T-helper 17 cell (primary cell): ENCODE data around the gene RARB. TPM values are rescaled to one million over a fixed set of nuclear protein-coding genes. Genes with fewer than 3 reads are reported as not detected.

Experiments used
- ATAC-seq: fragments of 150-1000 bp; cut with Tn5 transposase; 2 replicates; pipeline ENCODE4 v1.10.0; 2021; ENCODE audit warnings: mild to moderate bottlenecking, moderate library complexity
- DNase-seq, 3 donors: peaks; one replicate each; pipeline versions ENCODE4 v3.0.0 to v3.0.0-alpha.2; 2020 to 2021
- H3K9me3 ChIP-seq: one replicate; pipeline ENCODE4 v1.7.0; 2013; ENCODE audit warnings: low read length, mild to moderate bottlenecking; ENCODE audit not compliant: control insufficient read depth, poor library complexity, severe bottlenecking
- H3K27ac Mint-ChIP-seq: one replicate; pipeline ENCODE4 v1.8.0; 2022; ENCODE audit warnings: mild to moderate bottlenecking, moderate library complexity, mixed read lengths
- H3K27me3 Mint-ChIP-seq: one replicate; pipeline ENCODE4 v1.8.0; 2022; ENCODE audit warnings: mixed read lengths
- H3K36me3 Mint-ChIP-seq: one replicate; pipeline ENCODE4 v1.8.0; 2022; ENCODE audit warnings: low read depth, mixed read lengths
- H3K4me1 Mint-ChIP-seq: one replicate; pipeline ENCODE4 v1.8.0; 2022; ENCODE audit warnings: mild to moderate bottlenecking, mixed read lengths
- H3K4me3 Mint-ChIP-seq: one replicate; pipeline ENCODE4 v1.8.0; 2022; ENCODE audit warnings: mild to moderate bottlenecking, moderate library complexity, mixed read lengths
- total RNA-seq, 4 donors: library from RNA in 2 of 4; stranded (reverse) in 2 of 4; gene quantifications; one replicate each; pipeline ENCODE4 v1.2.3 and lab custom pipeline; 2022 to 2026

Gene RARB
- total RNA-seq, 2 donors from 2014 or later, result not detected

DNA sequence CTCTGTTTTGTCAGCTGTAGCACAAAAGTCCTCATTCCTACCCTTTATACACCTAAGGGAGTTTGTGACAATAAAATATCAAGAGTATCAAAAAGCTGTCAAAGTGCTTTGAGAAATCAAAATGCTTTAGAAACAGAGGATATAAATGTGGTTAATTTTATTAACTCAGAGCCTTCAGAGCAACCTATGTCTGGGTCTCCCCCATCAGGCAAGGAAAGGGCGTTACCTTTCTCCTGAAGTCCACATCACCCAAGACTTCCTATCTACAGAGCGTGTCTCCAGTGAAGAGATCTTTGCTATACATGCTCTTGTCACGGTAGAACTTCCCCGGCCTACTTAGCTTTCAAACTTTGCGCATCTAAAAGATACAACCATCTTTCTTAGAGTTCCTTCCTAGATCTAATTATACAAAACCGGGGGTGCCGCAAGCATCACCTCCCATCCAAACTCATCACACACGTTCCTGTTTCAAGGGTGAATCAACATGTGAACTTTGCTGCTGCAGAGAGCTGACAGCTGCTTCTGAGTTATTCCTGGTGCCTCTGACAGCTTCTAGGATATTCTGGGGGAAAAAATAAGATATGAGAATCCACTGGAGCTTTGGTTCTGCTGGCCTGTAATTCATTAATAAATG is 93.0 kb downstream of the RARB start:
- ATAC-seq (no peak), DNase-seq (no peak)
- Mint-ChIP-seq H3K36me3 (no peaks in the 10 kb centered on the region), H3K27me3 (peaks cover 18% of the 10 kb centered on the region), H3K4me3 (no peak overlapping the region), H3K4me1 (no peaks in the 10 kb centered on the region), H3K27ac (no peak overlapping the region)
- H3K9me3 ChIP-seq, result no peaks in the 10 kb centered on the region

DNA sequence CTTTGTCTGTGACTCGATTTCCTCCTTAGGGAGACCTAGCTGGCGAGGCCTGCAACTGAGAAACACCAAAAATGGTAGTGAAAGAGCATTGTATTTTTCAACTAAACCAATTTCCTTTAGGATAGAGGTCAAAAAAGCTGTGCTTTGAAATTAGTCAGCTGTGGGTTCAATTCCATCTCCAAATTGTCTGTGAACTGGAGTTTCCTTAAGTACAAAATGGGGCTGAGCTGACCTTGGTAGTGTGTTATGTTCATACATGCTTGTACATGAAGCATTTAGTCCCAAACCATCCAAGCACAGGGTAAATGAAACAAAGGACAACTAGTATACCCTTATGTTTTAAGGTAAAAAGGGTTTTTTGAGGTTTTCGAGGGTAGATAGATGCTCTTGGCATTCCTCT is 99.3 kb downstream of the RARB start:
- H3K36me3 Mint-ChIP-seq, result no peaks in the 10 kb centered on the region
- H3K4me1 Mint-ChIP-seq, result no peaks in the 10 kb centered on the region

DNA sequence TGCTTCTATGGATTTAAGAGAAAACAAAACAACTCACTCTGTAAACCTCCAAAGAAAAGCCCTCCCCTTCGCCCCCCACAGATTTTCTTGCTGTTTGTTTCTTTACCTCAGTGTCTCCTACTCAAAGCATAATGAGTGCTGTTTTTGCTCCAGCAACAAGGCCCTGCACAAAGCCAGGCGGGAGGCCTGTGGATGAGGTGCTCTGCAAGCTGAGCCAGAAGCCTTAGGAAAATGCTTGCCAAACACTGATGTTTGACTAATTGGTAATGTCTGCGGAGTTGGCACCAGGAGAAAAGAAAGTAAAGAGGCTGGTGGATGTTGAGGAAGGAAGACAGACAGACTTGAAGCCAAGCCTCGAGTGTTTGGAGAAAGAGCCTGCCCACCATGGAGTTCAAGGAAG is 99.7 kb downstream of the RARB start:
- Mint-ChIP-seq H3K36me3 (no peaks in the 10 kb centered on the region), H3K4me3 (no peak overlapping the region), H3K4me1 (no peaks in the 10 kb centered on the region), H3K27ac (no peak overlapping the region), H3K27me3 (peaks cover 4% of the 10 kb centered on the region)
- H3K9me3 ChIP-seq, result no peaks in the 10 kb centered on the region
- DNase-seq, result no peak
- ATAC-seq, result no peak

More for the DNA sequence above, 99.3 kb downstream of the RARB start:
- no peak for ATAC-seq
- no peak for DNase-seq
- H3K9me3 ChIP-seq, result no peaks in the 10 kb centered on the region
- no peak overlapping the region for H3K4me3 Mint-ChIP-seq
- H3K27ac Mint-ChIP-seq, result no peak overlapping the region
- peaks cover 5% of the 10 kb centered on the region for H3K27me3 Mint-ChIP-seq

DNA sequence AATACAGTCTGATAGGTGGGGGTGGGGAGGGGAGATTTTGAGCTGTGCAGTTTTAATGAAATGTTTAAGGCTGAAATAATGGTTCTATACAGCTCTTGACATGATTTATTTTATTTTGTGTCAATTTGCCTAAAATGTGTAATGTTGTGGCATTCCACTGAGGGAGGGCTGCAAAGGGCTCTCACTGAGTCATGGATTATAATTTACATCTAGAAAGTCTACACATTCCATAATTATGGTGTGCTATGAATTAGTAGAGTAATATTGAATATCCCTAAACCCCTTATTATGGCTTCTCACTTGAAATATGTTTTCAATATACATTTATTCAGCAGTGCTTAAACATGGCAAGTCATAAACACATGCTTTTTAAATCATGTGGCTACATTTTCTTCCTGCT is 103.9 kb downstream of the RARB start:
- ATAC-seq (no peak), DNase-seq (no peak)
- Mint-ChIP-seq H3K27ac (no peak overlapping the region), H3K36me3 (no peaks in the 10 kb centered on the region), H3K4me1 (no peaks in the 10 kb centered on the region), H3K4me3 (no peak overlapping the region), H3K27me3 (peaks cover 2% of the 10 kb centered on the region)
- H3K9me3 ChIP-seq, result no peaks in the 10 kb centered on the region

DNA sequence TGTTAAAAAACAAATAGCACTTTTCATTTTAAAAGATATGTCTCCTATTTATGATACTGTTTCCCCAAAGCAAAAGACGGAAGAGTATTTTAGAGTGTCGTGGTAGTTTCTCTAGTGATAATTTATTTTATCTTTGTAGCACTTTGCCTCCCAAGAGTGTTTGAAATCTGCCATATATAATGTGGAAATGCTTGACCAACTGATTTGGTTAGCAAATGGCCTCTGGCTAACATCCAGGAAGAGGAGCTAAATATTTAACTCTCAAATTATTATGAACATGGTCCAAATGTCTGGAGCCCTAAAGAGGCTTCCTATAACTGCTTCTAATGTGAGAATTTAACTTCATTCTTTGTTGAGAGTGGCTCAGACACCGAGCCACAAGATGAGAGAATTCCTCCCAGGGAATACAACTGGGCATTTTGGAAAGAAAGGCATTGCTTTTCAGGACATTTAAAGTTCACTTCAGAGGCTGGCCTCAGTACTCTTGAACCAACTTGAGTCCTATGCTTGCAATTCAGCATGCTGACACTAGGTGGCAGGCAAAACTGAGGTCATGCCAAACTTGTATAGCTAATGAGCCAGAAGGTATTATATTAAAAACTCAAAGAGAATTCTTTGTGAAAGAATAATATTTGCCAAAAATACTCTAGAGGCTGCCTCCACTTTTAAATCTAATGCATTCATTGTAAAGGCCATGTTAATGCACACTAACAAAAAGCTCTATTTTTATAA is 104.5 kb downstream of the RARB start:
- Mint-ChIP-seq H3K27me3 (no peaks in the 10 kb centered on the region), H3K4me3 (no peak overlapping the region)
- DNase-seq, result no peak

DNA sequence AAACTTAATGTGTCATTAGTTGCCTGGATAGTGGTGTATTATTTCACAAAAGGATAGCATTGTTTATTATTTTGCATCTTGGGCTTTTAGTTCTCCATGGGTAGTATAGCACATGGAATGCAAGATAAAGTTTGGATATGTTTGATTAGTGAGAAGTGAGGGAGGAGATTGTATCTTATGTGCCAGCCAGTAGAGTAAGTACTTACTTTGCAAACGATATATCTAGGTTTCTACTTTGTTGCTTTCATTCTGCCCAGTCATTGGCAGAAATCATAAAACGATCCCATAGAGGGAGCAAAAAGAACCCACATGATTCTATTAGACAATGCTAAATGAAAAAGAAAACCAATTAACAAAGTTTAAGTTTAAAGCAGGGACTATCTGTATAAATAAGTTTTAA is 105.3 kb downstream of the RARB start:
- DNase-seq (no peak), ATAC-seq (no peak)
- H3K27me3 Mint-ChIP-seq, result no peaks in the 10 kb centered on the region
- H3K4me3 Mint-ChIP-seq, result no peak overlapping the region
- no peaks in the 10 kb centered on the region for H3K9me3 ChIP-seq
- no peak overlapping the region for H3K27ac Mint-ChIP-seq
- H3K4me1 Mint-ChIP-seq, result no peaks in the 10 kb centered on the region
- no peaks in the 10 kb centered on the region for H3K36me3 Mint-ChIP-seq

More for the DNA sequence above, 104.5 kb downstream of the RARB start:
- ATAC-seq, result no peak
- Mint-ChIP-seq H3K36me3 (no peaks in the 10 kb centered on the region), H3K27ac (no peak overlapping the region), H3K4me1 (no peaks in the 10 kb centered on the region)
- no peaks in the 10 kb centered on the region for H3K9me3 ChIP-seq

DNA sequence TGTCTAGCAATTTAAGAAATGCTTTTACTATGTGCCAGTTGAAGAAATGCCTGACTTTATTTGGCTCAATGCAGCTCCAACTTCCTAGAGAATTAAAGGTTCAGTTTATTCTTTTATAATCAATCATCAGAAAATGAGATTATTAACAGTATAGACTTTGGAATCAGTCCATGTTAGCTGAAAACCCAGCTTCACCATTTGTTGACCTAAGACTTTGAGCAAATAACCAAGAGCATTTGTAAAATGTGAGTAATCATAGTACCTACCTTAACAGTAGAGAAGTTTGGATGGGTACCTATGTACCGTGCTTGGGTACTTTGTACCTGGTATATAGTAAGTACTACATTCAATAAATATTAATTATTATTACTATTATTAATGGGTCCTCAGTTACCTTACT is 105.9 kb downstream of the RARB start:
- no peaks in the 10 kb centered on the region for H3K4me1 Mint-ChIP-seq
- DNase-seq, result no peak
- H3K36me3 Mint-ChIP-seq, result no peaks in the 10 kb centered on the region
- no peaks in the 10 kb centered on the region for H3K27me3 Mint-ChIP-seq
- H3K4me3 Mint-ChIP-seq, result no peak overlapping the region
- no peak overlapping the region for H3K27ac Mint-ChIP-seq
- ATAC-seq, result no peak
- no peaks in the 10 kb centered on the region for H3K9me3 ChIP-seq

DNA sequence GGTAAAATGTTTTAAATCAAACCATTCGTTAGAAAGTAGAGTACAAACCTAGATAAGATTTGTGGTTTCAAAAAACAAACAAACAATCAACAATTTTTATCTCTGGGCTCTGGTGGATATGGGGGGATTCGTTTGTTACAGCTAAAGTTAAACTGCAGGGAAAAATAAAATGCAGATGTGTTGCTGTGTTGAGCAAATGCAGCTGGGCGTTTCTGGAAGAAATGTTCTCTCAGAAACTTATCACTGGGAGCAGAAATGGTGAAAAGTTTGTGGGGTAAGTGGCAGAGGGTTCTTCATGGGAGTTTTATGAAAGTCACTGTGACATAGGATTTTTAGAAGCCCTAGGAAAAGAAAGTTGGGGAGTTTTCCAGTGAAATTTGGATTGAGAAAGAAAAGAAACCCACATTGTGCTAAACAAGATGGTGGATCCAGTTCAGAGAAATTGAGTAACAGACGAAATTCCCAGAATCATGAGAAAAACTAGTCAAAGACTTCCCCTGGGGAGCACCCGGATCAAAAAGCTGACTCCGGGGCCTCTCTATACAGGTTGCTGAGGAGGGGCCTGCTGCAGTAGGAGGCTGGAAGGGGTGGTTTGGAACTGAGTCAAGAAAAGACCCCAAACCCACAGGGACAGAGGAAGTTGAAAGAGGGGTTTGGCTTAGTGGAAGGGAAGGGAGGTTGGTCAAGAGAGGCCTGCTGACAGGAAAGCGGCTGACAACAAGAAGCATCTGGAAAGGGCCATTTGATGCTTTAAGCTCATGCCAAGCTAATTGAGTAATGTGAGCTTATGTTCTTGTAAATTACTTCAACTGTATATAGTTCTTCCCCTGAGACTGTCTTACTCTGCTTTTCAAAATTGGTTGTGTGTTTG is 108.7 kb downstream of the RARB start:
- H3K9me3 ChIP-seq, result no peaks in the 10 kb centered on the region
- Mint-ChIP-seq H3K4me1 (no peaks in the 10 kb centered on the region), H3K36me3 (no peaks in the 10 kb centered on the region), H3K4me3 (no peak overlapping the region), H3K27me3 (no peaks in the 10 kb centered on the region), H3K27ac (no peak overlapping the region)
- DNase-seq, result no peak
- no peak for ATAC-seq

DNA sequence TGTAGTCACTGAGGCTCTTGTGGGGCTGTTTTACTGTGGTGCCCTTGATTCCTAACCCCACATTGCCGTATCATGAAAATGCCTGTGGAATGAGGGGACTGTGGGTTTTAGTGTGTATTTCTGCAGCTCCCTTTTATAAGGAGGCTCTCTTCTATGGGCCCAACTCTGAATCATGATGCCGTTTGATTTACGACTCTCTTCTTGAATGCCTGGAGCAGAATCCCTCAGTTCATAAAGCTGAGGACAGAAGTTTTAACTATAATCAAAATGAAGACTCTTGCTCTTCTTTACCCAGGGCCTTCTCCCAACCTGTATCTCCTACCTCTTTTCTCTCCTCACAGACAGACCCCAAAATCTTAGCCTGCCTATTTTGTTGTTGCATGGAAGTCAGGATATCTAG is 109.5 kb downstream of the RARB start:
- no peak for DNase-seq
- Mint-ChIP-seq H3K27me3 (no peaks in the 10 kb centered on the region), H3K4me3 (no peak overlapping the region), H3K27ac (no peak overlapping the region), H3K36me3 (no peaks in the 10 kb centered on the region), H3K4me1 (no peaks in the 10 kb centered on the region)
- H3K9me3 ChIP-seq, result no peaks in the 10 kb centered on the region
- no peak for ATAC-seq

DNA sequence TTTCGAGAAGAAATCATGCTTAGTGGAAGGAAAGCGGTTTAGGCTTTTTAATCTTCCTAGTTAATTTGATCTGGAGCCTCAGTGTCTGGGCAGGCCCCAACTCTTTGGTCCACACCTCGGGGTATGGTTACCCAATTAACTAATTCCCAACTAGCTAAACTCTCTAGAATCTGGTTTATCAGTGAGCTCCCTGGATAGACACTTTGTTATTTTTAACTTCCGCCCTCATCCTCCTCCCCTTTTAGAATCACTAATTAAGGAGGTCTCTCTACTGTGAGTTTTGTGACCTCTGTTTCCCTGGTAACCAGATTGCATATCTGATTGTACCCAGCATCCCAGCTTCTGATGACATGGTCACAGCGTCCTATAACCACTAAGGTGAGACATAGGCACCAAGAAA is 112.2 kb downstream of the RARB start:
- Mint-ChIP-seq H3K4me3 (no peak overlapping the region), H3K36me3 (no peaks in the 10 kb centered on the region), H3K27ac (no peak overlapping the region), H3K4me1 (no peaks in the 10 kb centered on the region), H3K27me3 (peaks cover 7% of the 10 kb centered on the region)
- ATAC-seq (no peak), DNase-seq (no peak)
- H3K9me3 ChIP-seq, result no peaks in the 10 kb centered on the region

DNA sequence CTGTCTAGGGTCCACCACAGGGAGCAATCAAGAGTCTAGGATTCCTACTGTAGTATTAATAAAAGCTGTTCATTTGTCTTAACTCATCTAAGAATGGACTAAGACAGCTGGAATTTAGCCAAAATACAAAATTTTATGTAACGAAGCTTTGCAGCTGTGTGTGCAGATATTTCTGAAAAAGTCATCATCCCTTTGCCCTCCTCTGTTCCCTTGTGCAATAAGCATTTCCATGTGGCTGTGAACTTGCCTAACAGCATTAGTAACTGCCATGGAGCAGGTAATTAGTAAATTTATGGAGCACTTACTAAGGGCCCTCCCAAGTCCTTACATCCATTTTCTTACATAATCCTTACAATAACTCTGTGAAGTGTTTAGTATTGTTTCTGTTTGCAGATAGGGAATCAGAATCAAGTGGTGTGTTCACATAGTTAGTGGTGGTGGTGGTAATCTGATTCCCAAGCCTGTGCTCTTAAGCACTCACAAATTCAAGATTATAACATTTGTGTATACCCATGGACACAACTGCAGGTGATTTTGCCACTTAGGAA is 114.5 kb downstream of the RARB start:
- no peaks in the 10 kb centered on the region for H3K4me1 Mint-ChIP-seq
- DNase-seq (no peak), ATAC-seq (no peak)
- no peaks in the 10 kb centered on the region for H3K9me3 ChIP-seq
- no peaks in the 10 kb centered on the region for H3K36me3 Mint-ChIP-seq
- peaks cover 15% of the 10 kb centered on the region for H3K27me3 Mint-ChIP-seq
- H3K4me3 Mint-ChIP-seq, result no peak overlapping the region
- H3K27ac Mint-ChIP-seq, result no peak overlapping the region

DNA sequence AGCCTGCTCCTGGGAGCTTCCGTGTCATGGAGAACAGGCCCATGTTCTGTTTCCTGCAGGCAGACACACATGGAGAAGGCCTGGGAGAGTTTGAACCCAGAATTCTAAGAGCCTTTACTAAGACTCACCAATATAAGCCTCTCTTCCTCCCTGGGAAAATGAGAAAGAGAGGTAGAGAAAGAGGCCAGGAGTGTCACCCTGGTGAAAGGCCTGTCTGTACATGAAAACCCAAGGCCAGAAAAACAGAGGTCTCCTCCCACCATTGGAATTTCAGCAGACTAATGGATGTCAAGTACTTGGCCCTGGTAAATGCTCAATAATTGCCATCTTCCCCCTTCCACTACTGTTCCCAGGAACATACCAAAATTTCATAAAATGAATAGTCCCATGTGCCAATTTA is 119.0 kb downstream of the RARB start:
- Mint-ChIP-seq H3K36me3 (no peaks in the 10 kb centered on the region), H3K4me1 (no peaks in the 10 kb centered on the region), H3K27me3 (peaks cover 15% of the 10 kb centered on the region), H3K4me3 (no peak overlapping the region), H3K27ac (no peak overlapping the region)
- ATAC-seq (no peak), DNase-seq (no peak)
- H3K9me3 ChIP-seq, result no peaks in the 10 kb centered on the region

DNA sequence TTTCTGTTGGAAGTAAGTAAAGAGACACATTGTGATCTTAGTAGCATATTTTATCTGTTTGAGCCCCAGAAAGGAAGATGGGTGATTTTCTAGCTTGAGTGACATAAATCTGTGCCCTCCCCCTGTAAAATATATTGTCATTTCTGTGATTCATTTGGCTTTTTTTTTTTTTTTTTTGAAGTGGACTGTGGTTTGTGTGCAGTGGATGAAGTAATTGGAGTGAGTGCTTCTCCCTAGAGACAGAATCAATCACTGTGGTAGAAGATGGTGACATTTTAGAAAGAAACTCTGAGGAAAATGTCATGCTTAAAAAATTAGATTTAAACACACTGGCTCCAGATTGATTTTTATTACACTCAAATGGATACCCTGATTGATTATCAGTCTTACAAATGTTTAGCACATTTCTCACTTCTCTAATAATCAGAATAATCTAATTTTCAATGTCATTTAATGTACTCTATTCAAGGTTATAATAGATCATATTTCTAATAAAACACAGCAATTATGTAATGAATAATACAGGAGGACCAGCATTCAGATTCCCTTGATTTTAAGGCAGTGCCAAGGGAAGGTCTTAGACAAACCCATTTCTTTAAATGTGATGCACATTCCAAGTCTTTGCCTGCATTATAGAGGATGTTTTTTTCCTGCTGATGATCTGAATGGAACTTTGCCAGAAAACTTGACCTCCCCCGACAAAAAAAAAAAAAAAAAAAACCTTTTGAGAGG is 120.0 kb downstream of the RARB start:
- DNase-seq (no peak), ATAC-seq (no peak)
- Mint-ChIP-seq H3K4me3 (no peak overlapping the region), H3K27ac (no peak overlapping the region), H3K36me3 (no peaks in the 10 kb centered on the region), H3K4me1 (no peaks in the 10 kb centered on the region), H3K27me3 (peaks cover 19% of the 10 kb centered on the region)
- H3K9me3 ChIP-seq, result no peaks in the 10 kb centered on the region
